ENCODE results near the gene ITCH. TPM values are rescaled to one million over a fixed set of nuclear protein-coding genes. Genes with fewer than 3 reads are reported as not detected.
"Not testable (repeated sequence)": the region's sequence is repeated elsewhere in the genome, so short reads cannot be mapped to it uniquely, and the experiment has no call there.

The ITCH gene
- total RNA-seq, 1 experiment from 2014 or later: 54.8 TPM

- Histone ChIP-seq H2AFZ (ENCODE audit: low read length) (no peak overlapping the region), H3K9me3 (ENCODE audit: low read length) (no peaks in the 10 kb centered on the region), H3K79me2 (ENCODE audit: low read length) (peaks cover 20% of the 10 kb centered on the region), H3K27me3 (ENCODE audit: low read length) (no peaks in the 10 kb centered on the region), H3K27ac (ENCODE audit: low read length) (no peak overlapping the region), H3K9ac (ENCODE audit: low read length) (no peak overlapping the region), H3K36me3 (ENCODE audit: insufficient read depth, low read length) (peaks cover 29% of the 10 kb centered on the region), H4K20me1 (ENCODE audit: insufficient read depth, low read depth, low read length) (no peaks in the 10 kb centered on the region), H3K4me2 (ENCODE audit: low read depth, low read length, poor library complexity, severe bottlenecking) (no peak overlapping the region), H3K9me2 (replicated peaks; ENCODE audit: insufficient read depth, low read length) (no peaks in the 10 kb centered on the region), H3K4me3 (ENCODE audit: low read length) (no peak overlapping the region), H3K4me1 (ENCODE audit: low read length) (peaks cover 14% of the 10 kb centered on the region)
- peak; percentile 72 for DNase-seq
Observed at GRCh38 chr20:34473262-34473883, 110.3 kb downstream of the ITCH start.

DNA sequence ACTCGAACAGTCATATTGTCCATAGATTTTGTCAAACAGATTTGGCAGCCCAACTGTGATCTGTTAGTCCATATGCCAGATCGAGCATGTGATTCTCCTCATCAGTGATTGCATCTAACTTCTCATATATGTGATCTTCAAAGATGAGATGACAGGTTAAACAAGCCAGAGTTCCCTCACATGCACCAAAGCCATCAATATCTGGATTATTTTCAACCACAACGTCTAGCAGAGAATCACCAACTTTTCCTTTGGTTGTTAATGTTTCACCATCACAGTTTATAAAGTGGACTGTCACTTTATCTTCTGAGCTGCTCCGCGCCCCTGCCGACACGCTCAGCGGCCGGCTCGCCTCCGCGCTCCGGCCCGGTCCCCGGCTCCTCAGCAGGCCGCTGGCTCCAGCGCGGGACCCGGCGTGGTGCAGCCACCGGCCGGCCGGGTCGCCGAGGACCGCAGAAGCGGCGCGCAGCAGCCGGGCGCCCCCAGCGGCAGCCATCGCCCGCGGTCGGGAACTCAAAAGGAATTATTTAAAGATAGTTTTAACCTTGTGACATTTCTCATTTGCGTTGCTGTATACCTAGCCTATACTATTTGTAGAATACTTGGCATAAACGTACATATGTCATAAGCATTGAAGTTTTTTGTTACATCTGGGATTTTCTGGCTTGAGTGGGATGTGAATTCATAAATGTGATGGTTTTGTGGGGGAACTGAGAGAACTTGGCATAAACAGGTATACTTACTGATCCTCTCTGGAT, 113.1 kb downstream of the ITCH start:
- peaks cover 16% of the 10 kb centered on the region for H3K79me2 ChIP-seq (ENCODE audit: low read length)
- no peaks in the 10 kb centered on the region for H3K9me3 ChIP-seq (ENCODE audit: low read length)
- H3K4me2 ChIP-seq (ENCODE audit: low read depth, low read length, poor library complexity, severe bottlenecking): peak overlapping the region; percentile 65
- H3K4me1 ChIP-seq (ENCODE audit: low read length): peaks cover 14% of the 10 kb centered on the region
- no peak overlapping the region for H2AFZ ChIP-seq (ENCODE audit: low read length)
- peak overlapping the region; percentile 68 for H3K27ac ChIP-seq (ENCODE audit: low read length)
- H4K20me1 ChIP-seq (ENCODE audit: insufficient read depth, low read depth, low read length): no peaks in the 10 kb centered on the region
- peak; percentile 82 for DNase-seq
- peak overlapping the region; percentile 33; the same call in 1 of the 2 replicates for H3K4me3 ChIP-seq (ENCODE audit: low read length)
- H3K9ac ChIP-seq (ENCODE audit: low read length): peak overlapping the region; percentile 61
- peaks cover 41% of the 10 kb centered on the region for H3K36me3 ChIP-seq (ENCODE audit: insufficient read depth, low read length)
- no peaks in the 10 kb centered on the region for H3K27me3 ChIP-seq (ENCODE audit: low read length)
- no peaks in the 10 kb centered on the region for H3K9me2 ChIP-seq (replicated peaks; ENCODE audit: insufficient read depth, low read length)

DNA sequence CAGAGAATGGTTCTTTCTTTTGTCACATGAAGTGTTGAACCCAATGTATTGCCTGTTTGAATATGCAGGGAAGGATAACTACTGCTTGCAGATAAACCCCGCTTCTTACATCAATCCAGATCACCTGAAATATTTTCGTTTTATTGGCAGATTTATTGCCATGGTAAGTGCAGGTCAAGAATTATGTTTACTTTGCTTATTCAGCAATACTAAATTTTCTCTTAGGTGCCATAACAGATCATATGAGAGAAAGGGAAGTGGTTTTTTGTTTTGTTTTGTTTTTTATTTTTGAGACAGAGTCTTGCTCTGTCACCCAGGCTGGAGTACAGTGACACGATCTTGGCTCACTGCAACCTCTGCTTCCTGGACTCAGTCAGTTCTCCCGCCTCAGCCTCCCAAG, 116.6 kb downstream of the ITCH start:
- Histone ChIP-seq H3K27ac (ENCODE audit: low read length) (no peak overlapping the region), H3K4me2 (ENCODE audit: low read depth, low read length, poor library complexity, severe bottlenecking) (no peak overlapping the region), H3K36me3 (ENCODE audit: insufficient read depth, low read length) (peaks cover 51% of the 10 kb centered on the region), H3K27me3 (ENCODE audit: low read length) (no peaks in the 10 kb centered on the region), H4K20me1 (ENCODE audit: insufficient read depth, low read depth, low read length) (no peaks in the 10 kb centered on the region), H3K4me3 (ENCODE audit: low read length) (no peak overlapping the region), H3K9me2 (replicated peaks; ENCODE audit: insufficient read depth, low read length) (no peaks in the 10 kb centered on the region), H2AFZ (ENCODE audit: low read length) (no peak overlapping the region), H3K9me3 (ENCODE audit: low read length) (no peaks in the 10 kb centered on the region), H3K9ac (ENCODE audit: low read length) (no peak overlapping the region), H3K4me1 (ENCODE audit: low read length) (peaks cover 10% of the 10 kb centered on the region), H3K79me2 (ENCODE audit: low read length) (peaks cover 12% of the 10 kb centered on the region)
- DNase-seq: no peak

DNA sequence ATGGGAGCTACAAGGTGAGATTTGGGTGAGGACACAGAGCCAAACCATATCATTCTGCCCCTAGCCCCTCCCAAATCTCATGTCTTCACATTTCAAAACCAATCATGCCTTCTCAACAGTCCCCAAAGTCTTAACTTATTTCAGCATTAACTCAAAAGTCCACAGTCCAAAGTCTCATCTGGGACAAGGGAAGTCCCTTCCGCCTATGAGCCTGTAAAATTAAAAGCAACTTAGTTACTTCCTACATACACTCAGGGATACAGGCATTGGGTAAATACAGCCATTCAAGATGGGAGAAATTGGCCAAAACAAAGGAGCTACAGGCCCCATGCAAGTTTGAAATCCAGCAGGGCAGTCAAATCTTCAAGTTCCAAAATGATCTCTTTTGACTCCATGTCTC, 119.1 kb downstream of the ITCH start:
- Histone ChIP-seq H3K36me3 (ENCODE audit: insufficient read depth, low read length) (peaks cover 46% of the 10 kb centered on the region), H3K79me2 (ENCODE audit: low read length) (peaks cover 14% of the 10 kb centered on the region)
- not testable (repeated sequence) for H3K27me3 ChIP-seq (ENCODE audit: low read length); H3K27ac ChIP-seq (ENCODE audit: low read length); H3K4me1 ChIP-seq (ENCODE audit: low read length); H3K9ac ChIP-seq (ENCODE audit: low read length); H2AFZ ChIP-seq (ENCODE audit: low read length); DNase-seq; H4K20me1 ChIP-seq (ENCODE audit: insufficient read depth, low read depth, low read length); H3K9me2 ChIP-seq (replicated peaks; ENCODE audit: insufficient read depth, low read length); H3K4me3 ChIP-seq (ENCODE audit: low read length); H3K9me3 ChIP-seq (ENCODE audit: low read length); H3K4me2 ChIP-seq (ENCODE audit: low read depth, low read length, poor library complexity, severe bottlenecking)

- not testable (repeated sequence) for H3K9ac ChIP-seq (ENCODE audit: low read length); DNase-seq; H3K9me2 ChIP-seq (replicated peaks; ENCODE audit: insufficient read depth, low read length); H3K9me3 ChIP-seq (ENCODE audit: low read length); H4K20me1 ChIP-seq (ENCODE audit: insufficient read depth, low read depth, low read length); H2AFZ ChIP-seq (ENCODE audit: low read length); H3K4me2 ChIP-seq (ENCODE audit: low read depth, low read length, poor library complexity, severe bottlenecking); H3K27me3 ChIP-seq (ENCODE audit: low read length); H3K4me3 ChIP-seq (ENCODE audit: low read length); H3K4me1 ChIP-seq (ENCODE audit: low read length); H3K79me2 ChIP-seq (ENCODE audit: low read length); H3K27ac ChIP-seq (ENCODE audit: low read length)
- peaks cover 44% of the 10 kb centered on the region for H3K36me3 ChIP-seq (ENCODE audit: insufficient read depth, low read length)
Observed at GRCh38 chr20:34483585-34484220, 120.6 kb downstream of the ITCH start.

GRCh38 chr20:34485068-34485634, 122.1 kb downstream of the ITCH start:
- no peak overlapping the region for H2AFZ ChIP-seq (ENCODE audit: low read length)
- H3K4me2 ChIP-seq (ENCODE audit: low read depth, low read length, poor library complexity, severe bottlenecking): no peak overlapping the region
- H3K9me2 ChIP-seq (replicated peaks; ENCODE audit: insufficient read depth, low read length): no peaks in the 10 kb centered on the region
- peaks cover 9% of the 10 kb centered on the region for H3K4me1 ChIP-seq (ENCODE audit: low read length)
- H3K36me3 ChIP-seq (ENCODE audit: insufficient read depth, low read length): peaks cover 43% of the 10 kb centered on the region
- H3K79me2 ChIP-seq (ENCODE audit: low read length): peaks cover 14% of the 10 kb centered on the region; the same call in 1 of the 2 replicates
- no peak overlapping the region for H3K27ac ChIP-seq (ENCODE audit: low read length)
- H4K20me1 ChIP-seq (ENCODE audit: insufficient read depth, low read depth, low read length): no peaks in the 10 kb centered on the region
- no peak overlapping the region for H3K9ac ChIP-seq (ENCODE audit: low read length)
- no peaks in the 10 kb centered on the region for H3K9me3 ChIP-seq (ENCODE audit: low read length)
- DNase-seq: no peak
- H3K4me3 ChIP-seq (ENCODE audit: low read length): no peak overlapping the region
- no peaks in the 10 kb centered on the region for H3K27me3 ChIP-seq (ENCODE audit: low read length)

GRCh38 chr20:34491226-34491931, 128.3 kb downstream of the ITCH start:
- Histone ChIP-seq H4K20me1 (ENCODE audit: insufficient read depth, low read depth, low read length) (no peaks in the 10 kb centered on the region), H3K4me2 (ENCODE audit: low read depth, low read length, poor library complexity, severe bottlenecking) (no peak overlapping the region), H3K36me3 (ENCODE audit: insufficient read depth, low read length) (peaks cover 40% of the 10 kb centered on the region), H2AFZ (ENCODE audit: low read length) (no peak overlapping the region), H3K27me3 (ENCODE audit: low read length) (no peaks in the 10 kb centered on the region), H3K4me1 (ENCODE audit: low read length) (peaks cover 21% of the 10 kb centered on the region), H3K9me3 (ENCODE audit: low read length) (no peaks in the 10 kb centered on the region), H3K79me2 (ENCODE audit: low read length) (0 out of 2 replicates have a peak, but pooled peaks cover 9% of the 10 kb centered on the region), H3K9ac (ENCODE audit: low read length) (no peak overlapping the region), H3K27ac (ENCODE audit: low read length) (no peak overlapping the region), H3K9me2 (replicated peaks; ENCODE audit: insufficient read depth, low read length) (no peaks in the 10 kb centered on the region), H3K4me3 (ENCODE audit: low read length) (no peak overlapping the region)
- no peak for DNase-seq

All from Karpas-422 (cell line).